H9 (cell line): ENCODE data around the gene SCAF4. TPM values are rescaled to one million over a fixed set of nuclear protein-coding genes. Genes with fewer than 3 reads are reported as not detected.

Experiments
- DNase-seq: peaks from one replicate; pipeline ENCODE4 v3.0.0-alpha.2; 2017
- H2AFZ ChIP-seq: one replicate; pipeline ENCODE4 v1.6.1; 2013; ENCODE audit warnings: mild to moderate bottlenecking, low read length, control low read depth, moderate library complexity
- H2AK5ac ChIP-seq: 2 replicates; pipeline ENCODE4 v1.6.1; 2013; ENCODE audit warnings: low read length, control low read depth, mixed read lengths; ENCODE audit not compliant: insufficient read length
- H2BK120ac ChIP-seq: one replicate; pipeline ENCODE4 v1.6.1; 2013; ENCODE audit warnings: low read depth, mild to moderate bottlenecking, low read length, control low read depth, inconsistent platforms; ENCODE audit not compliant: poor library complexity, severe bottlenecking
- H2BK12ac ChIP-seq: 2 replicates; pipeline ENCODE4 v1.6.1; 2013; ENCODE audit warnings: low read length, control low read depth, mixed read lengths, low read depth; ENCODE audit not compliant: insufficient read length
- H2BK15ac ChIP-seq: 2 replicates; pipeline ENCODE4 v1.6.1; 2013; ENCODE audit warnings: low read depth, low read length, control low read depth
- H2BK20ac ChIP-seq: one replicate; pipeline ENCODE4 v1.6.1; 2013; ENCODE audit warnings: low read depth, mild to moderate bottlenecking, low read length, control low read depth, inconsistent platforms; ENCODE audit not compliant: poor library complexity, severe bottlenecking
- H2BK5ac ChIP-seq: 2 replicates; pipeline ENCODE4 v1.6.1; 2013; ENCODE audit warnings: low read length, control low read depth, mixed read lengths; ENCODE audit not compliant: insufficient read length
- H3K14ac ChIP-seq: 2 replicates; pipeline ENCODE4 v1.6.1; 2013; ENCODE audit warnings: low read length, control low read depth; ENCODE audit not compliant: insufficient read depth
- H3K18ac ChIP-seq: 2 replicates; pipeline ENCODE4 v1.6.1; 2013; ENCODE audit warnings: low read depth, mild to moderate bottlenecking, mixed read lengths, low read length, control low read depth; ENCODE audit not compliant: insufficient read length
- H3K23ac ChIP-seq: 2 replicates; pipeline ENCODE4 v1.6.1; 2013; ENCODE audit warnings: low read length, control low read depth, mixed read lengths, low read depth; ENCODE audit not compliant: insufficient read length
- H3K23me2 ChIP-seq: 2 replicates; pipeline ENCODE4 v1.6.1; 2013; ENCODE audit warnings: low read depth, mild to moderate bottlenecking, mixed read lengths, low read length, control low read depth; ENCODE audit not compliant: insufficient read length, poor library complexity, severe bottlenecking
- H3K27ac ChIP-seq: 2 replicates; pipeline ENCODE4 v1.5.1; 2013; ENCODE audit warnings: low read length, control low read depth, mixed read lengths, low read depth; ENCODE audit not compliant: insufficient read length
- H3K27me3 ChIP-seq: 2 replicates; pipeline ENCODE4 v1.6.1; 2013; ENCODE audit warnings: low read length, control low read depth, inconsistent platforms; ENCODE audit not compliant: insufficient read depth
- H3K4ac ChIP-seq: 2 replicates; pipeline ENCODE4 v1.6.1; 2013; ENCODE audit warnings: low read depth, mild to moderate bottlenecking, control low read depth, inconsistent platforms, low read length, moderate library complexity
- H3K4me1 ChIP-seq: 2 replicates; pipeline ENCODE4 v1.6.1; 2013; ENCODE audit warnings: low read length, control low read depth, inconsistent platforms; ENCODE audit not compliant: insufficient read depth
- H3K4me2 ChIP-seq: 2 replicates; pipeline ENCODE4 v1.6.1; 2013; ENCODE audit warnings: low read length, control low read depth, mixed read lengths; ENCODE audit not compliant: insufficient read length, insufficient read depth
- H3K56ac ChIP-seq: 2 replicates; pipeline ENCODE4 v1.6.1; 2013; ENCODE audit warnings: low read depth, mild to moderate bottlenecking, mixed read lengths, low read length, control low read depth; ENCODE audit not compliant: insufficient read length
- H3K79me1 ChIP-seq: 2 replicates; pipeline ENCODE4 v1.6.1; 2013; ENCODE audit warnings: low read depth, mild to moderate bottlenecking, moderate library complexity, low read length, control low read depth, inconsistent platforms; ENCODE audit not compliant: insufficient read depth, poor library complexity, severe bottlenecking
- H3K79me2 ChIP-seq: 2 replicates; pipeline ENCODE4 v1.6.1; 2013; ENCODE audit warnings: low read length, control low read depth, inconsistent platforms; ENCODE audit not compliant: insufficient read depth
- H3K9ac ChIP-seq: 2 replicates; pipeline ENCODE4 v1.6.1; 2013; ENCODE audit warnings: low read length, control low read depth, mixed read lengths; ENCODE audit not compliant: insufficient read length; ENCODE audit errors: extremely low read depth
- H3K9me3 ChIP-seq: one replicate; pipeline ENCODE4 v1.6.1; 2013; ENCODE audit warnings: low read depth, low read length, inconsistent platforms; ENCODE audit not compliant: control insufficient read depth
- H3T11ph ChIP-seq: one replicate; pipeline ENCODE4 v1.6.1; 2013; ENCODE audit warnings: mild to moderate bottlenecking, low read length, control low read depth, inconsistent platforms
- H4K20me1 ChIP-seq: one replicate; pipeline ENCODE4 v1.6.1; 2013; ENCODE audit not compliant: control insufficient read depth, insufficient read length, insufficient read depth
- H4K5ac ChIP-seq: 2 replicates; pipeline ENCODE4 v1.6.1; 2013; ENCODE audit warnings: low read depth, mild to moderate bottlenecking, mixed read lengths, low read length, control low read depth; ENCODE audit not compliant: insufficient read length
- H4K8ac ChIP-seq: replicated peaks from 2 replicates; pipeline ENCODE4 v1.6.1; 2013; ENCODE audit warnings: low read length, control low read depth, mixed read lengths, low read depth; ENCODE audit not compliant: insufficient read length
- H4K91ac ChIP-seq: 2 replicates; pipeline ENCODE4 v1.6.1; 2013; ENCODE audit warnings: low read depth, mild to moderate bottlenecking, moderate library complexity, mixed read lengths, low read length, control low read depth; ENCODE audit not compliant: insufficient read length
- H3K27ac Mint-ChIP-seq, 3 experiments: 2 replicates in 2 of 3; 3 replicates in 1 of 3; pipeline ENCODE4 v1.8.0; 2020 to 2021; ENCODE audit warnings: mixed read lengths in 3 of 3, mild to moderate bottlenecking in 1 of 3, moderate library complexity in 1 of 3
- H3K27me3 Mint-ChIP-seq: 2 replicates; pipeline ENCODE4 v1.8.0; 2021; ENCODE audit warnings: low read depth, mild to moderate bottlenecking, moderate library complexity, mixed read lengths
- H3K36me3 Mint-ChIP-seq, 3 experiments: 2 replicates in 2 of 3; 3 replicates in 1 of 3; pipeline ENCODE4 v1.8.0; 2020 to 2021; ENCODE audit warnings: low read depth in 3 of 3, mixed read lengths in 3 of 3; ENCODE audit not compliant: insufficient read depth in 1 of 3
- H3K4me1 Mint-ChIP-seq, 2 experiments: 2 replicates each; pipeline ENCODE4 v1.8.0; 2020; ENCODE audit warnings: mixed read lengths in 2 of 2
- H3K4me3 Mint-ChIP-seq, 2 experiments: 2 replicates in 1 of 2; 3 replicates in 1 of 2; pipeline ENCODE4 v1.8.0; 2020 to 2021; ENCODE audit warnings: mild to moderate bottlenecking in 2 of 2, mixed read lengths in 2 of 2, moderate library complexity in 1 of 2
- H3K9me3 Mint-ChIP-seq, 2 experiments: 2 replicates in 1 of 2; 3 replicates in 1 of 2; pipeline ENCODE4 v1.8.0; 2020; ENCODE audit warnings: mild to moderate bottlenecking in 2 of 2, mixed read lengths in 2 of 2, moderate library complexity in 1 of 2
- CTCF ChIP-seq: fragments of 200-600 bp; sonication (generic); conservative IDR thresholded peaks from 3 replicates; pipeline ENCODE4 v1.8.0; 2021; ENCODE audit warnings: antibody characterized with exemption, mild to moderate bottlenecking
- WGBS: extraction: QIAGEN DNeasy Blood & Tissue Kit; methylation state at CpG from one replicate; pipeline ENCODE4 v1.1.7; 2013; ENCODE audit warnings: missing lambda C conversion rate, low lambda C conversion rate, mixed read lengths; ENCODE audit not compliant: insufficient read length; ENCODE audit errors: extremely low coverage; 5-methylcytosine and 5-hydroxymethylcytosine counted together
- total RNA-seq: library from RNA; stranded (reverse); gene quantifications from 2 replicates; pipeline ENCODE4 v1.2.1, GENCODE V29; 2021

SCAF4 gene
- total RNA-seq, 1 experiment from 2014 or later = 76.8 TPM

DNA sequence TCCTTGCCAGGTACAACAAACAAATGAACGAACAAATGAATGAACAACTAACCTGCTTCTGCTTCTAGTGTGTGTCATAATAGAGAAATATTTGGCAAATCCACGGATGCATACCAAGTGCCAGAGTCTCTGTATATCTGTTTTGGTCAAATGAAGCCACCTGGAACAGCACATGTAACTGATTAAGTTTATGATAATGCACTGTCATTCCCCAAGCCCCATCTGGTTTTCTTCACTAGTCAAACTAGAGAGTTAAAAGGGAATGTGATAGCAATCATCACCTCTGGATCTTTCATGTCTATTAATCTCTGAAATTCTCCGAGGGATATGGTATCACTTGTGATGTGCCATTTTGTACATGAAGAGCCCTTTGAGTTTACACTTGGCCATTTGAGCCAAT, 21.0 kb upstream of the SCAF4 start:
- no peak overlapping the region for H3K4me3 Mint-ChIP-seq
- H3T11ph ChIP-seq = no peak overlapping the region
- H3K27me3 ChIP-seq = no peaks in the 10 kb centered on the region
- TF ChIP-seq CTCF = no peak
- H3K56ac ChIP-seq = no peak overlapping the region
- no peak overlapping the region for H2BK15ac ChIP-seq
- H3K18ac ChIP-seq = no peak overlapping the region
- no peak overlapping the region for H3K4me2 ChIP-seq
- no peak overlapping the region for H3K27ac Mint-ChIP-seq
- no peak for DNase-seq
- H3K79me2 ChIP-seq = no peaks in the 10 kb centered on the region
- peaks cover 0 to 3% (median 2%) of the 10 kb centered on the region in 3 experiments; a peak in 1 of 7 replicates for H3K36me3 Mint-ChIP-seq
- H3K4me1 Mint-ChIP-seq = peaks cover 21 to 25% of the 10 kb centered on the region in 2 experiments
- no peaks in the 10 kb centered on the region for H3K79me1 ChIP-seq
- no peak overlapping the region for H4K8ac ChIP-seq
- no peak overlapping the region for H3K9ac ChIP-seq
- no peaks in the 10 kb centered on the region; the same call in 1 of the 2 replicates for H3K27me3 Mint-ChIP-seq
- no peak overlapping the region for H4K5ac ChIP-seq
- no peaks in the 10 kb centered on the region for H3K9me3 Mint-ChIP-seq
- no peak overlapping the region for H2AK5ac ChIP-seq
- H2BK12ac ChIP-seq = no peak overlapping the region
- H3K27ac ChIP-seq = no peak overlapping the region
- H2BK5ac ChIP-seq = no peak overlapping the region
- no peak overlapping the region for H3K4ac ChIP-seq
- no peaks in the 10 kb centered on the region for H3K23me2 ChIP-seq
- H4K20me1 ChIP-seq = no peaks in the 10 kb centered on the region
- H2AFZ ChIP-seq = no peak overlapping the region
- no peak overlapping the region for H2BK20ac ChIP-seq
- no peaks in the 10 kb centered on the region for H3K9me3 ChIP-seq
- no peak overlapping the region for H2BK120ac ChIP-seq
- no peak overlapping the region for H4K91ac ChIP-seq
- H3K14ac ChIP-seq = no peak overlapping the region
- no CpG with 5 or more reads among the region's 3 CpGs for WGBS
- H3K4me1 ChIP-seq = peaks cover 12% of the 10 kb centered on the region
- H3K23ac ChIP-seq = no peak overlapping the region
